Measurements from ENCODE around the gene TANGO2. TPM values are rescaled to one million over a fixed set of nuclear protein-coding genes. Genes with fewer than 3 reads are reported as not detected.

Gene TANGO2
- total RNA-seq, 1 donor from 2014 or later, result 44.2 TPM

DNA sequence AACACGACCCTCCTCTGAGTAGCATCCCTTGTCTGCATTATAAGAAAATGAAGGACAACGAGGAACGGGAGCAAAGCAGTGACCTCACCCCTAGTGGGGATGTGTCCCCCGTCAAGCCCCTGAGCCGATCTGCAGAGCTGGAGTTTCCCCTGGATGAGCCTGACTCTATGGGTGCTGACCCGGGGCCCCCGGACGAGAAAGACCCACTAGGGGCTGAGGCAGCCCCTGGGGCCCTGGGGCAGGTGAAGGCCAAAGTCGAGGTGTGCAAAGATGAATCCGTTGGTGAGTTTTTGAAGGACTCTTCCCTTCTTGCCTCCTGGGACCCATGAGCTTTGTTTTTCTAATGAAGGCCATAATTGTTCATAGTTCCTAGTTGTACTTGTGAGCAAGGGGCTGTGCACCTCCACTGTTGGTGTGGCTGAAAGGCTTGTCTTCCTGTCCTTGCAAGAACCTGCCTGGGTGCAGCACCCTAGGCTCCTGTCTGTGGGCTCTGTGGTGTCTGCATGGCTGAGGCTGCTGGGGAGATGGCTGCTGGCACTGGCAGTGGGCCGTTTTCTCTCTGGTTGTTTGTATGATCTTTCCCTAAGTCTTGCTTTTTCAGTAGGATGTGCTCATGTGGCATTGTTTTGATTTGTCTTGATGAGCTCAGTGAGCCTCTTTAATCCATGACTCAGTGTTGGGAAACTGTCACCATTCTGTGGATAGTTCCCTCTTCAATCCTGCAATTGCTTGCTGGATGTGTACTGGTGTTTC is 69.2 kb downstream of the TANGO2 start:
- FAIRE-seq (peak; percentile 72), DNase-seq (ENCODE audit: low read depth) (no peak)
- TF ChIP-seq, protein P1, sequence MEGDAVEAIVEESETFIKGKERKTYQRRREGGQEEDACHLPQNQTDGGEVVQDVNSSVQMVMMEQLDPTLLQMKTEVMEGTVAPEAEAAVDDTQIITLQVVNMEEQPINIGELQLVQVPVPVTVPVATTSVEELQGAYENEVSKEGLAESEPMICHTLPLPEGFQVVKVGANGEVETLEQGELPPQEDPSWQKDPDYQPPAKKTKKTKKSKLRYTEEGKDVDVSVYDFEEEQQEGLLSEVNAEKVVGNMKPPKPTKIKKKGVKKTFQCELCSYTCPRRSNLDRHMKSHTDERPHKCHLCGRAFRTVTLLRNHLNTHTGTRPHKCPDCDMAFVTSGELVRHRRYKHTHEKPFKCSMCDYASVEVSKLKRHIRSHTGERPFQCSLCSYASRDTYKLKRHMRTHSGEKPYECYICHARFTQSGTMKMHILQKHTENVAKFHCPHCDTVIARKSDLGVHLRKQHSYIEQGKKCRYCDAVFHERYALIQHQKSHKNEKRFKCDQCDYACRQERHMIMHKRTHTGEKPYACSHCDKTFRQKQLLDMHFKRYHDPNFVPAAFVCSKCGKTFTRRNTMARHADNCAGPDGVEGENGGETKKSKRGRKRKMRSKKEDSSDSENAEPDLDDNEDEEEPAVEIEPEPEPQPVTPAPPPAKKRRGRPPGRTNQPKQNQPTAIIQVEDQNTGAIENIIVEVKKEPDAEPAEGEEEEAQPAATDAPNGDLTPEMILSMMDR (IDR thresholded peaks at IDR 0.05; ENCODE audit: insufficient read depth, low read length, severe bottlenecking), result no peak
- Histone ChIP-seq H3K4me3 (ENCODE audit: low read depth, low read length) (no peak overlapping the region), H3K27me3 (ENCODE audit: control insufficient read depth, insufficient read depth, low read length) (no peaks in the 10 kb centered on the region), H3K36me3 (ENCODE audit: control insufficient read depth, insufficient read depth, low read length) (peaks cover 63% of the 10 kb centered on the region)

DNA sequence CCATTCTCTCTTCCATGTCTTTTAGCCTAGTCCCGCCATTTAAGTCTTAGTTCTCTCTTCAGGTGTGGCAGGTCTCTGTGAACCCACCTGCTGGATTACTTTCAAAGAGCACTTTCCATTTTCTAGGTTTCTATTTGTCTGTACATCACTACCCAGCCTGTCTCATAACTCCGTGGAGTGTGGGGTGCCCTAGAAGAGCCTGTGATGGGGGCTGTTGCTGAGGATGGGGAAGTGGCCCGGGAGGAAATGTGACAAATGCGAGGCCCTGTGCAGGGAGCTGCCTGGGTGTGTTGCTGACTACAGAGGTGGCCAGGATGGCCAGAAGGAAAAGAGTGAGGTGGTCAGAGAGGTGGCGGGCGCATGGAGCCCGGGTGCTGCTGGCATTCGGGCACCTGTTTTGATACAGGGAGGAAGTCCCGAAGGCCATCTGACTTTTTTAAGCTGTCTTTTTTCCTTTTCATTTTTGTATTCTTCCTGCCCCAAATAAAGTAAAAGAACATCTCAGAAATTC is 69.9 kb downstream of the TANGO2 start:
- TF ChIP-seq, protein P1 (IDR thresholded peaks at IDR 0.05; ENCODE audit: insufficient read depth, low read length, severe bottlenecking), result no peak
- H3K36me3 ChIP-seq (ENCODE audit: control insufficient read depth, insufficient read depth, low read length), result peaks cover 61% of the 10 kb centered on the region
- DNase-seq (ENCODE audit: low read depth) (no peak), FAIRE-seq (no peak)
- H3K27me3 ChIP-seq (ENCODE audit: control insufficient read depth, insufficient read depth, low read length), result no peaks in the 10 kb centered on the region
- H3K4me3 ChIP-seq (ENCODE audit: low read depth, low read length), result no peak overlapping the region

DNA sequence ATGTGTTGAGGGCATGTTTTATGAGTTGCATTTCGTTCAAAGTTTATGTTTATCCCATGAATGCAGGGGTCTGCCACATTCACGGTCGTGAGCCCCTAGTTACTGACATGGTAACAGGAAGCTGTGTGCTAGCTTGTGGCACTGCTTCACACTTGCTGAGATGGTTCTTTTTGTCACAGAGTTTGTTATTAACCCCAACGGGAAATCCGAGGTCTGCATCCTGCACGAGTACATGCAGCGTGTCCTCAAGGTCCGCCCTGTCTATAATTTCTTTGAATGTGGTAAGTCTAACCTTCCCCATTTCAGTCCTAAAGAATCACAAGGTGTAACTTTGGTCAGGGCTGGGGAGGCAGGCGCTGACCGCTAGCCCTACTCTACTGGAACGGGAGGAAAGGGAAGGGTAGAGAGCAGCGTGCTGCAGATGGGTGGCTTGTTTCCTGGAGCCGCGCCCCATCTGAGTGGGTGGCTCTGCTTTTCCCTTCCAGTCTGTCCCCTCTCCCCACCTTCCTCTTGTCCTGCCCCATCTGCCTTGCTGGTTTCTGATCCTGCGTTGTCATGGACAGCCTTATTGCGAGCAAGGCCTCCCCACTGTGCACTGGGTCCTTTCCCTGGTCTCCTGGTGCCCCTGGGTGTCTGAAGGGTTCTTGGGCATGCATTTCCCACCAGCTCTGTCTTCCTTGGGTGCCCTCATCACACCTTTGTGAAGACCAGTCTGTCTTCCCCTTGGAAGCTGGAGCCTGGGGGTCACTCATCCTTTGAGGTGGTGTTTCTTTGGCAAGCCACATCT is 71.0 kb downstream of the TANGO2 start:
- Histone ChIP-seq H3K4me3 (ENCODE audit: low read depth, low read length) (no peak overlapping the region), H3K27me3 (ENCODE audit: control insufficient read depth, insufficient read depth, low read length) (no peaks in the 10 kb centered on the region), H3K36me3 (ENCODE audit: control insufficient read depth, insufficient read depth, low read length) (peaks cover 54% of the 10 kb centered on the region)
- FAIRE-seq, result peak; percentile 23
- TF ChIP-seq, protein P1 (IDR thresholded peaks at IDR 0.05; ENCODE audit: insufficient read depth, low read length, severe bottlenecking), result no peak
- DNase-seq (ENCODE audit: low read depth), result no peak

DNA sequence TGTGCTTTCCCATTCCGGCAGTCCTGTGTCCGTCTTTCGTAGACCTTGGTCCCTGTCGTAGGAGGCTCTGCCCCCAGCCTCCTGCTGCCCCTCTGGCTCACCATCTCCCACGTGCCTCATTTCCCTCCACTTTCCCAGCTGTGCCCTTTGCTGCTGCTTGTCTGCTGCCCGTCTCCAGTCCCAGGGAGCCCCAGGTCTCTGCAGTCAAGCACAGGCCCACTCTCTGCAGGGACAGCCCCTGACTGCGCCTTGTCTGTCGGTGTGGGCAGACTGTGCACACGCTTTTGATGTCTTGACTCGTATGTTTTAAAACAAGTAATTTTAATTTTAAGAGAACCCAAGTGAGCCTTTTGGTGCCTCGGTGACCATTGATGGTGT is 71.6 kb downstream of the TANGO2 start:
- TF ChIP-seq, protein P1 (IDR thresholded peaks at IDR 0.05; ENCODE audit: insufficient read depth, low read length, severe bottlenecking), result no peak
- Histone ChIP-seq H3K27me3 (ENCODE audit: control insufficient read depth, insufficient read depth, low read length) (no peaks in the 10 kb centered on the region), H3K4me3 (ENCODE audit: low read depth, low read length) (no peak overlapping the region), H3K36me3 (ENCODE audit: control insufficient read depth, insufficient read depth, low read length) (peaks cover 49% of the 10 kb centered on the region)
- DNase-seq (ENCODE audit: low read depth), result no peak
- no peak for FAIRE-seq

DNA sequence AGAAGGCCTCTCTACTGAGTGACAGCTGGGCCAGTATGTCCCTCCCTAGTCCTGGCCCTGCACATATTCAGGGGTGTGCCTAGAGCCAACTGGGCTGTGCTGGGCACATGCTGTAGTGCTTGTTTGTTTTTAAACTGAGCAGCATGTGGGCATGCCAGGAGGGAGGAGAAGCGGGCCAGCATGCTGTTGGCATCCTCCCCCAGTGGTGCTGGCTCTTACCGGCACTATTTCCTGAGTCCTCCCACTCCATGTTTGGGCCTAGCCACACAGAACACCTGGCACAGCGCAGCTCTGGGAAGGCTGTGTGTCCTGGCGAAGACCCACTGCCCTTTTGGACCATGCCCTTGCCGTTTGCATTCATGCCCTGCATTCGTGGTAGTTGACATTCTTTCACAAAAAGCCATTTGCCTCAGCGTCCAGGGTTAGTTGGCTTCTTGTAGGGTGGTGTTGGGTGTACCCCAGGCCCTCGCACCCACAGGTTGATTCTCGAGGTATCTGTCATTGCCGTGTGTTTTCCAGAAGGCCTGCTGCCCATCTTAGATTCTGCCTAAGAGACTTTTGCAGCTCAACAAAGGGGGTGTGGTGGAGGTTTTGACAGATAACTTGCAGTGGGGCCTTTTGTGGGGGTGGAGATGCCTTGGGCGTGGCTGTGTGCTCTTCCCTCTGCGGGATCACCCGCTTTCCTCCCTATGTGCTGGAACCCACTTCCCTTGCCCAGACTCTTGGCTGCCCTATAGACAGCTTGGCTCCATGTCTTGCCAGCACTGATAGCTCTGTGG is 72.7 kb downstream of the TANGO2 start:
- Histone ChIP-seq H3K4me3 (ENCODE audit: low read depth, low read length) (no peak overlapping the region), H3K27me3 (ENCODE audit: control insufficient read depth, insufficient read depth, low read length) (no peaks in the 10 kb centered on the region), H3K36me3 (ENCODE audit: control insufficient read depth, insufficient read depth, low read length) (peaks cover 38% of the 10 kb centered on the region)
- DNase-seq (ENCODE audit: low read depth) (no peak), FAIRE-seq (no peak)
- TF ChIP-seq, protein P1 (IDR thresholded peaks at IDR 0.05; ENCODE audit: insufficient read depth, low read length, severe bottlenecking), result no peak
